ENCODE data around the gene ZC3H7A. TPM values are rescaled to one million over a fixed set of nuclear protein-coding genes. Genes with fewer than 3 reads are reported as not detected.
"Not testable (repeated sequence)": the region's sequence is repeated elsewhere in the genome, so short reads cannot be mapped to it uniquely, and the experiment has no call there.

The ZC3H7A gene
- total RNA-seq, 2 experiments from 2014 or later, result 32.1 to 68.6 TPM

DNA sequence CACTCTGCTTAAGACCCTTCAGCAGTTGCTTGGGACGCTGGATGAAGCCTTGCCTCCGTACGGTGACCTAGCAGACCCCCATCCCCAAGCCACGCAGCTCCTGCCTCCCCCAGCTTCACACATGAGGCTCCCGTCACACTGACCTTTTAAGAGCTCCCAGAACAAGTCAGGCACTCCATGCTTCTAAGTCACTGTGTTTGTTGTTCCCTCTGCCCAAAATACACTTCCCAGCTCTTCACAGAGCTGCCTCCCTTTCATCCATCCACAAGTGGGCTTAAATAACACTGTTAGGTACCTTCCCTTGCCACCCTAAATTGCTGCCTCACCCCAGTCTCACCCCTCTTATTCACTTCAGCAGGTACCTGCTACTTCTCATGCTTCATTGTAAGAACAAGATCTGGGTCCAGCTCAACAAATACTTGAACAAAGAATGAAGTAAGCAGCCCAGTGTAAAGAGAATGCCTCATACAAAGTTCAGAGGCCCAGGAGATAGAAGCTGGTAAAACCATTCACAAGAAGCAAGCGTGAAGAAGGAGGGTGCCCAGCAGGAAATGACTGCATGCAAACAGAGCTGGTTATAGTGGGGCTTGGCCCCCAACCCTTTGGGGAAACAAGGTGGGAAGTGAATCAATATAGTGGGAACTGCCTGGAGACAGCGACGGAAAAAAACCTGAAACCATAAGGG, 5.8 kb downstream of the ZC3H7A start:
- TF ChIP-seq, protein P1, sequence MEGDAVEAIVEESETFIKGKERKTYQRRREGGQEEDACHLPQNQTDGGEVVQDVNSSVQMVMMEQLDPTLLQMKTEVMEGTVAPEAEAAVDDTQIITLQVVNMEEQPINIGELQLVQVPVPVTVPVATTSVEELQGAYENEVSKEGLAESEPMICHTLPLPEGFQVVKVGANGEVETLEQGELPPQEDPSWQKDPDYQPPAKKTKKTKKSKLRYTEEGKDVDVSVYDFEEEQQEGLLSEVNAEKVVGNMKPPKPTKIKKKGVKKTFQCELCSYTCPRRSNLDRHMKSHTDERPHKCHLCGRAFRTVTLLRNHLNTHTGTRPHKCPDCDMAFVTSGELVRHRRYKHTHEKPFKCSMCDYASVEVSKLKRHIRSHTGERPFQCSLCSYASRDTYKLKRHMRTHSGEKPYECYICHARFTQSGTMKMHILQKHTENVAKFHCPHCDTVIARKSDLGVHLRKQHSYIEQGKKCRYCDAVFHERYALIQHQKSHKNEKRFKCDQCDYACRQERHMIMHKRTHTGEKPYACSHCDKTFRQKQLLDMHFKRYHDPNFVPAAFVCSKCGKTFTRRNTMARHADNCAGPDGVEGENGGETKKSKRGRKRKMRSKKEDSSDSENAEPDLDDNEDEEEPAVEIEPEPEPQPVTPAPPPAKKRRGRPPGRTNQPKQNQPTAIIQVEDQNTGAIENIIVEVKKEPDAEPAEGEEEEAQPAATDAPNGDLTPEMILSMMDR (conservative IDR thresholded peaks at IDR 0.05; ENCODE audit: low read length), result no peak
- TF ChIP-seq EZH2phosphoT487 (IDR thresholded peaks at IDR 0.05; ENCODE audit: borderline replicate concordance, low read depth, low read length), result no peak
- Histone ChIP-seq H3K36me3 (ENCODE audit: insufficient read depth, low read length) (peaks cover 44% of the 10 kb centered on the region), H4K20me1 (ENCODE audit: insufficient read depth, low read length) (peaks cover 34% of the 10 kb centered on the region), H3K4me2 (ENCODE audit: low read length) (no peak overlapping the region), H3K9me3 (ENCODE audit: low read length) (no peaks in the 10 kb centered on the region), H3K79me2 (ENCODE audit: insufficient read depth, low read depth, low read length) (peaks cover 91% of the 10 kb centered on the region), H3K27ac (ENCODE audit: low read depth, low read length, poor library complexity, severe bottlenecking) (no peak overlapping the region), H2AFZ (ENCODE audit: low read length) (no peak overlapping the region), H3K4me1 (ENCODE audit: insufficient read depth, low read length, poor library complexity, severe bottlenecking) (peaks cover 62% of the 10 kb centered on the region), H3K4me3 (ENCODE audit: low read depth, low read length, poor library complexity, severe bottlenecking) (no peak overlapping the region), H3K9me2 (ENCODE audit: insufficient read depth, low read length) (no peaks in the 10 kb centered on the region)
- CTCF ChIA-PET (ENCODE audit: unreplicated experiment), result interaction anchor here (0.6 to 1.3 kb wide), 2 partner anchors 15 to 489 kb away, joined by 3 read pairs; no protein-coding TSS in a partner anchor
- intact Hi-C loops (cut with micrococcal nuclease; ENCODE audit: unreplicated experiment), result no loop called here
- no TSS peak for BruUV-seq (replicated peaks)
- POLR2A ChIA-PET, result interaction anchor here (0.7 to 1.3 kb wide), 4 partner anchors 11 to 55 kb away, joined by 3 to 4 read pairs (median 3); no protein-coding TSS in a partner anchor
- DNase-seq (ENCODE audit: low spot score), result no peak

DNA sequence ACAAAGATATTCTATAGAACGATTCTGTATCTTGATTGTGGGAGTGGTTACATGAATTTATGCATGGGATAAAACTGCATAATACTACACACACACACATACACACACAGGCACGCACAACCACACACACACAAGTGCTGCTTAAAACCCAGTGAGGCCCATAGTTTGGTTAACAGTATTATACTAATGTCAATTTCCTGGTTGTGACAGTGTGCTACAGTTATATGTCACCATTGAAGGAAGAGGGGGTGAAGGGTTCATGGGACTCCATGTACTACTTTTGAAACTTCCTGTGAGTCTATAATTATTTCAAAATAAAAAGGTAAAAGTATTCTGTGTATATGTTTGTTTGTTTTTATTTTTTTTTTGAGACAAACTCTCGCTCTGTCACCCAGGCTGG, 8.1 kb downstream of the ZC3H7A start:
- Histone ChIP-seq H3K4me3 (ENCODE audit: low read depth, low read length, poor library complexity, severe bottlenecking) (no peak overlapping the region), H4K20me1 (ENCODE audit: insufficient read depth, low read length) (peaks cover 13% of the 10 kb centered on the region), H3K27ac (ENCODE audit: low read depth, low read length, poor library complexity, severe bottlenecking) (no peak overlapping the region), H3K79me2 (ENCODE audit: insufficient read depth, low read depth, low read length) (peaks cover 86% of the 10 kb centered on the region), H3K9me3 (ENCODE audit: low read length) (no peaks in the 10 kb centered on the region), H3K9me2 (ENCODE audit: insufficient read depth, low read length) (no peaks in the 10 kb centered on the region), H2AFZ (ENCODE audit: low read length) (no peak overlapping the region), H3K4me1 (ENCODE audit: insufficient read depth, low read length, poor library complexity, severe bottlenecking) (peaks cover 55% of the 10 kb centered on the region), H3K36me3 (ENCODE audit: insufficient read depth, low read length) (peaks cover 26% of the 10 kb centered on the region), H3K4me2 (ENCODE audit: low read length) (no peak overlapping the region)
- TF ChIP-seq EZH2phosphoT487 (IDR thresholded peaks at IDR 0.05; ENCODE audit: borderline replicate concordance, low read depth, low read length), result no peak
- TF ChIP-seq, protein P1 (conservative IDR thresholded peaks at IDR 0.05; ENCODE audit: low read length), result no peak
- ChIA-PET CTCF (ENCODE audit: unreplicated experiment) (no interaction called here), POLR2A (no interaction called here)
- intact Hi-C loops (cut with micrococcal nuclease; ENCODE audit: unreplicated experiment), result no loop called here
- no TSS peak for BruUV-seq (replicated peaks)
- no peak for DNase-seq (ENCODE audit: low spot score)

DNA sequence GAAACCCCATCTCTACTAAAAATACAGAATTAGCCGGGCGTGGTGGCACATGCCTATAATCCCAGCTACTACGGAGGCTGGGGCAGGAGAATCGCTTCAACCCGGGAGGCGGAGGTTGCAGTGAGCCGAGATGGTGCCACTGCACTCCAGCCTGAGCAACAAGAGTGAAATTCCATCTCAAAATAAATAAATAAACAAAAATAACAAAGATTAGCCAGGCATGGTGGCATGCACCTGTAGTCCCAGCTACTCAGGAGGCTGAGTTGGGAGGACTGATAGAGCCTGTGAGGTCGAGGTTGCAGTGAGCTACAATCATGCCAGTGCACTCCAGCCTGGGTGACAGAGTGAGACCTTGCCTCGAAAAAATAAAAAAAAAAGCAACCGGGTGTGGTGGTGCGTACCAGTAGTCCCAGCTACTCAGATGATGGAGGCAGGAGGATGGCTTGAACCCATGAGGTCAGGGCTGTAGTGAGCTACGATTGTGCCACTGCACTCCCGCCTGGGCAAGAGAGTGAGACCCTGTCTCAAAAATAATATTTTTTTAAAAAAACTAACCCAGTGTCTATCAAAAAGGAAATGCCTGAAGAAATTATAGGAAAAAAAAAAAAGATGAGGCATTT, 12.0 kb downstream of the ZC3H7A start:
- H3K4me3 ChIP-seq (ENCODE audit: low read depth, low read length, poor library complexity, severe bottlenecking); H3K9me2 ChIP-seq (ENCODE audit: insufficient read depth, low read length); H4K20me1 ChIP-seq (ENCODE audit: insufficient read depth, low read length); H2AFZ ChIP-seq (ENCODE audit: low read length); H3K4me2 ChIP-seq (ENCODE audit: low read length); BruUV-seq (replicated peaks); H3K27ac ChIP-seq (ENCODE audit: low read depth, low read length, poor library complexity, severe bottlenecking); DNase-seq (ENCODE audit: low spot score); H3K9me3 ChIP-seq (ENCODE audit: low read length): not testable (repeated sequence)
- ChIA-PET CTCF (ENCODE audit: unreplicated experiment) (interaction anchor here (0.6 kb wide), 1 partner anchor 13 kb away, joined by 3 read pairs; no protein-coding TSS in a partner anchor), POLR2A (interaction anchor here (1.0 kb wide), 1 partner anchor 14 kb away, joined by 4 read pairs; no protein-coding TSS in a partner anchor)
- Histone ChIP-seq H3K36me3 (ENCODE audit: insufficient read depth, low read length) (peaks cover 15% of the 10 kb centered on the region; the same call in 1 of the 2 replicates), H3K79me2 (ENCODE audit: insufficient read depth, low read depth, low read length) (peaks cover 86% of the 10 kb centered on the region), H3K4me1 (ENCODE audit: insufficient read depth, low read length, poor library complexity, severe bottlenecking) (peaks cover 63% of the 10 kb centered on the region)
- intact Hi-C loops (cut with micrococcal nuclease; ENCODE audit: unreplicated experiment), result loop anchor here (5.0 kb wide), 1 partner anchor 43 kb away; the partner anchor contains the start of gene TXNDC11

DNA sequence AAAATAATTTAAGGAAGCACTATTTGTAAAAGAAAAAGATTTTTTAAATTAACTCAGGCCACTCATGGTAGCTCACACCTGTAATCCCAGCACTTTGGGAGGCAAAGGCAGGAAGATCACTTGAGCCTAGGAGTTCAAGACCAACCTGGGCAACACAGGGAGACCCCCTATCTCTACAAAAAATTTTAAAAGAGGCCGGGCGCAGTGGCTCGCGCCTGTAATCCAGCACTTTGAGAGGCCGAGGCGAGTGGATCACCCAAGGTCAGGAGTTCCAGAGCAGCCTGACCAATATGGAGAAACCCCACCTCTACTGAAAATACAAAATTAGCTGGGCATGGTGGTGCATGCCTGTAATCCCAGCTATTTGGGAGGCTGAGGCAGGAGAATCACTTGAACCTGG, 12.7 kb downstream of the ZC3H7A start:
- H2AFZ ChIP-seq (ENCODE audit: low read length); H3K9me2 ChIP-seq (ENCODE audit: insufficient read depth, low read length); H3K4me3 ChIP-seq (ENCODE audit: low read depth, low read length, poor library complexity, severe bottlenecking); BruUV-seq (replicated peaks); H3K9me3 ChIP-seq (ENCODE audit: low read length); H4K20me1 ChIP-seq (ENCODE audit: insufficient read depth, low read length); CTCF ChIA-PET (ENCODE audit: unreplicated experiment); DNase-seq (ENCODE audit: low spot score): not testable (repeated sequence)
- peaks cover 79% of the 10 kb centered on the region; the same call in 1 of the 2 replicates for H3K79me2 ChIP-seq (ENCODE audit: insufficient read depth, low read depth, low read length)
- H3K4me1 ChIP-seq (ENCODE audit: insufficient read depth, low read length, poor library complexity, severe bottlenecking), result peaks cover 63% of the 10 kb centered on the region
- POLR2A ChIA-PET, result interaction anchor here (0.7 to 0.9 kb wide), 2 partner anchors 13 to 58 kb away, joined by 4 to 5 read pairs; partner anchors contain the start of gene ZC3H7A
- intact Hi-C loops (cut with micrococcal nuclease; ENCODE audit: unreplicated experiment), result loop anchor here (5.0 kb wide), 1 partner anchor 42 kb away; the partner anchor contains the start of gene TXNDC11
- H3K36me3 ChIP-seq (ENCODE audit: insufficient read depth, low read length), result peaks cover 17% of the 10 kb centered on the region; the same call in 1 of the 2 replicates
- peak overlapping the region; percentile 85 for H3K27ac ChIP-seq (ENCODE audit: low read depth, low read length, poor library complexity, severe bottlenecking)
- peak overlapping the region; percentile 80; the same call in 1 of the 2 replicates for H3K4me2 ChIP-seq (ENCODE audit: low read length)
